Skeletal muscle tissue (tissue), 4 donors: ENCODE data around the gene HTR6. TPM values are rescaled to one million over a fixed set of nuclear protein-coding genes. Genes with fewer than 3 reads are reported as not detected.
A peak's percentile ranks its signal among the peaks of the same experiment; 100 is the strongest.

Experiments used
- H3K27ac ChIP-seq: one replicate; pipeline ENCODE4 v1.7.0; 2013; ENCODE audit warnings: mild to moderate bottlenecking, low read depth, low read length, inconsistent platforms
- H3K27me3 ChIP-seq, 3 donors: one replicate each; pipeline ENCODE4 v1.7.0; 2013; ENCODE audit warnings: low read length in 3 of 3; ENCODE audit not compliant: control insufficient read depth in 3 of 3, insufficient read depth in 3 of 3
- H3K36me3 ChIP-seq, 3 donors: one replicate each; pipeline ENCODE4 v1.7.0; 2013; ENCODE audit warnings: low read length in 3 of 3; ENCODE audit not compliant: control insufficient read depth in 3 of 3, insufficient read depth in 3 of 3
- H3K4me1 ChIP-seq, 3 donors: one replicate each; pipeline ENCODE4 v1.7.0; 2013; ENCODE audit warnings: low read length in 3 of 3, mild to moderate bottlenecking in 3 of 3; ENCODE audit not compliant: control insufficient read depth in 3 of 3, insufficient read depth in 3 of 3
- H3K4me3 ChIP-seq, 3 donors: one replicate each; pipeline ENCODE4 v1.7.0; 2013; ENCODE audit warnings: low read length in 3 of 3
- H3K9ac ChIP-seq, 3 donors: one replicate each; pipeline ENCODE4 v1.7.0; 2013; ENCODE audit warnings: low read length in 3 of 3, mild to moderate bottlenecking in 3 of 3, moderate library complexity in 2 of 3, low read depth in 1 of 3
- H3K9me3 ChIP-seq, 3 donors: one replicate each; pipeline ENCODE4 v1.7.0; 2013; ENCODE audit warnings: low read length in 3 of 3; ENCODE audit not compliant: control insufficient read depth in 3 of 3
- total RNA-seq: library from RNA; depleted of rRNA; stranded (reverse); fragments of >200 nt; gene quantifications from one replicate; pipeline ENCODE4 v1.2.3, GENCODE V29; 2014
- donor health status: Osteomylitis.

The HTR6 gene
- total RNA-seq, 1 donor from 2014 or later, result not detected

- no peak overlapping the region for H3K9ac ChIP-seq
- H3K4me1 ChIP-seq, result peaks cover 7 to 14% (median 10%) of the 10 kb centered on the region in 3 donors
- no peak overlapping the region for H3K4me3 ChIP-seq
- H3K27ac ChIP-seq, result no peak overlapping the region
- peaks cover 0 to 7% (median 2%) of the 10 kb centered on the region in 3 donors for H3K36me3 ChIP-seq
- no peaks in the 10 kb centered on the region for H3K27me3 ChIP-seq
- no peaks in the 10 kb centered on the region for H3K9me3 ChIP-seq
These were observed 59.2 kb downstream of the HTR6 start for GRCh38 chr1:19723874-19724273.

DNA sequence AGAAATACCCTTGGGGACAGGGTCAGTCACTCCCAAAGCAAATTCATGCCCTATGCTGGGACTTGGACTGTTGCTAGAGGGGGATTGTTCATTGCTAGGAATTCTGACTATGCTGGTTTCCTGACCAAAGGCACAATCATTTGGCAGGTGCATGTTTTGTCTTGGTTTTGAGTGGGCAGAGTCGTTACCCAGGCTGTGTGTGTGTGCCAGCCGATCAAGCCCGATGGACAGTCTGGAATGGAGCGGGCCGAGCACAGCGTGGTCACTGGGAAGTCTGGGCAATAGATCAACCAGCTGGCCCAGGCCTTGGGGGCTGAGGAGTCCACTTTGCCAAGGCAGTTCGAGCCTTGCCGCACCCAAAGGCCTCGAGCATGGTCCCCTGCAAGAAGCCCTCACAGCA lies 60.9 kb downstream of the HTR6 start:
- H3K36me3 ChIP-seq, result peaks cover 0 to 7% (median 4%) of the 10 kb centered on the region in 3 donors
- no peak overlapping the region for H3K27ac ChIP-seq

GRCh38 chr1:19728413-19729145 lies 63.9 kb downstream of the HTR6 start:
- peaks cover 0 to 5% (median 0%) of the 10 kb centered on the region in 3 donors for H3K9me3 ChIP-seq
- H3K4me1 ChIP-seq, result peaks cover 7 to 14% (median 10%) of the 10 kb centered on the region in 3 donors
- peak overlapping the region in 1 of 3 donors; percentile 57 for H3K9ac ChIP-seq
- H3K27ac ChIP-seq, result no peak overlapping the region
- H3K4me3 ChIP-seq, result no peak overlapping the region
- peaks cover 0 to 8% (median 4%) of the 10 kb centered on the region in 3 donors for H3K36me3 ChIP-seq
- H3K27me3 ChIP-seq, result no peaks in the 10 kb centered on the region

More for the DNA sequence above, 60.9 kb downstream of the HTR6 start:
- peaks cover 7 to 14% (median 10%) of the 10 kb centered on the region in 3 donors for H3K4me1 ChIP-seq
- no peak overlapping the region for H3K4me3 ChIP-seq
- no peak overlapping the region for H3K9ac ChIP-seq
- no peaks in the 10 kb centered on the region for H3K27me3 ChIP-seq
- peaks cover 0 to 5% (median 0%) of the 10 kb centered on the region in 3 donors for H3K9me3 ChIP-seq

- Histone ChIP-seq H3K36me3 (peaks cover 0 to 8% (median 2%) of the 10 kb centered on the region in 3 donors), H3K9me3 (peaks cover 0 to 5% (median 0%) of the 10 kb centered on the region in 3 donors), H3K27ac (no peak overlapping the region), H3K27me3 (no peaks in the 10 kb centered on the region), H3K4me3 (no peak overlapping the region), H3K4me1 (peaks cover 15 to 23% (median 19%) of the 10 kb centered on the region in 3 donors), H3K9ac (no peak overlapping the region)
These were observed 65.6 kb downstream of the HTR6 start for GRCh38 chr1:19730232-19730631.

Other genes with a start within 250 kb of the HTR6 start
- gene CAPZB, start 179.3 kb upstream of the HTR6 start, total RNA-seq, result 67.3 TPM
- 23.5 TPM for gene NBL1, start 20.6 kb upstream of the HTR6 start, total RNA-seq
- 2.6 TPM for gene TMCO4, start 135.0 kb downstream of the HTR6 start, total RNA-seq
- not detected for gene RNF186, start 150.4 kb downstream of the HTR6 start, total RNA-seq
- 4.2 TPM for gene OTUD3, start 217.5 kb downstream of the HTR6 start, total RNA-seq